HS-27A (cell line): ENCODE data around the gene PIGN.

Experiments used
- DNase-seq: peaks from one replicate; pipeline ENCODE4 v3.0.0-alpha.2; 2012; ENCODE audit warnings: low read depth, missing footprints

Gene PIGN

GRCh38 chr18:62009521-62009920 lies 177.3 kb downstream of the PIGN start:
- DNase-seq = no peak

GRCh38 chr18:62001396-62001795 lies 185.5 kb downstream of the PIGN start:
- DNase-seq = no peak

DNA sequence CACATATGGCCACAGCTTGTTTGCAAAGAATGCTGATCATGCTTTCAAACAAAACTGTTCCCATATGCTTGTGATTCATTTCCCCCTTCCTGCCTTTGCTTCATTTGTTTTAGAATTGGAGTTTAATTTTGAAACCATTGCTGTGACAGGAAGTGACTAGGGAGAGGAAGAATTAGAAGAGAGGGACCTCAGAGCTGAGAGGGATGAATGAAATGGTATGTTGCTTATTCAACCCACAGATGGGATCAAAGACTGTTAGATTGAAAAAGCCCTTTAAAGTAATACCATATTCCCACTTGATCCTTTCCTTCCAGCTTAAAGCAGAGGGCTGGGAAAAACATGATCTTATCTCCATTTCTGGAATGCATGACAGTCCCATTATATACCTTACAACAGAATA lies 187.9 kb downstream of the PIGN start:
- peak; percentile 73 for DNase-seq

DNA sequence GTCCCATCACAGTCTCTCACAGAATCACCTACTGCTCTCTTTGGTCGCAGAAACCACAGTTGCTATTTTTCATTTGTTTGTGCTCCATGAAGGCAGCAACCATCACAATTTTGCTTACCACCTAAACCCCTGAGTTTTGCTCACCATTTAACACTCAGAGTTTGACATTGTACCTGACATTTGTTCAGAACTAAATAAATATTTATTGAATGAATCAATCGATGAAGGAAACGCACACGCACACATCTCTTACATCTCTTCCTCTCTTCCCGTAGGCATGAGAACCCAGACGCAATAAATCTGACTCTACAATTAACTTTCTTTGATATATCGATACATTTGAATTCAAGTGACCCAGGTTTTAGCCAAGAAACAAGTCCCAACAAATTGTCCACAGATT lies 188.5 kb downstream of the PIGN start:
- no peak for DNase-seq

GRCh38 chr18:61995618-61996017 lies 191.2 kb downstream of the PIGN start:
- DNase-seq = no peak

- no peak for DNase-seq
Observed at GRCh38 chr18:61993831-61994230, 193.0 kb downstream of the PIGN start.

DNA sequence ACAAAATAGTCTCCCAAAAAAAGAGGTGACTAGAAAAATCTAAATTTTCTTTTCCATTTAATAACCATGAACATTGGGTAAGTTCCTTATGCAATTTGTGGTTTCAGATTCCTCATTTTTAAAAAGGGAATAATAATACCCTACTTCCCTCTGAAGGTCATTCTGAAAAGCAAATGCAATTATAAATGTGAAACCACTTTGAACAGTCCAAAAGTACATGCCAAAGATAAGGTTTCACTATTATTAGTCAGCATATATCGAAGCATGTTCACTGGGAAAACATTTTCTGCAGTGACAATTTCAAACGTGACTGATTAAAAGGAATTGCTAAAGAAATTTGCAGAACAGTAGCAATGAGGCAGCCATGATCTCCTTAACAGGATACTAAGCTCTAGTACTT lies 193.9 kb downstream of the PIGN start:
- DNase-seq = no peak

DNA sequence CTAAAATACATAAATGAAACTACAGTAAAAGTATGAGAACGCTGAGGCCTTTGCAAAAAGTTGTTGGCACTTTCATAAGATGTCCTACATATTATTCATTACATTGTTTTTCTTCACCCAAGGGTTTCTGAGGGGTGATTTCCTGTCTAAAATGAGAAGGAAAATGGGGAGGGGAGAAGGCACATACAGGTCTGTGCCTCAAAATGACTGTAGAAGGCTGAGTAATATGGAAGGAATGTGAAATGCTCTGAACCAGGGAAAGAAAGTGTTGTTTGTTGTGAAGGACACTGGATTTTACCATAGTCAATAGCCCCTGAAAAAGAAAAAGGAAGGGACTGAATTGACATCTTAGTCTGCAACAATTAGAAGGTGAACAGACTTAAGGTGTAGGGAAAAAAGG lies 194.6 kb downstream of the PIGN start:
- peak; percentile 77 for DNase-seq

DNA sequence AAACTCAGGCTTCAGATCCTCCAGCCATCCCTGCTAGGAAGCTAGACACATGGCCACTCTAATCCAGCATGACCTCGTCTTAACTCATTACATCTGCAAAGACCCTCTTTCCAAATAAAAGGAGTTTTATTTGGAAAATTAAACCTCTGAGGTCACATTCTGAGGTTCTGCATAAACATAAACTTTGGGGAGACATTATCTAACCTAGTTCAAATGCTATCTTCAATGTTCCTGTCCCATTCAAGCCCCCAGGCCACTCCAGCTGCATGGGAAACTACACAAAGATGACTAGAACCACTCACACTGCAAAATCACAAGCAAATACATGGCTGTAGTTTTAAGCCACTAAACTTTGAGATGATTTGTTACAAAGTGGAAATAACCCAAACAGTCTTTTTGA lies 195.0 kb downstream of the PIGN start:
- DNase-seq = no peak

DNA sequence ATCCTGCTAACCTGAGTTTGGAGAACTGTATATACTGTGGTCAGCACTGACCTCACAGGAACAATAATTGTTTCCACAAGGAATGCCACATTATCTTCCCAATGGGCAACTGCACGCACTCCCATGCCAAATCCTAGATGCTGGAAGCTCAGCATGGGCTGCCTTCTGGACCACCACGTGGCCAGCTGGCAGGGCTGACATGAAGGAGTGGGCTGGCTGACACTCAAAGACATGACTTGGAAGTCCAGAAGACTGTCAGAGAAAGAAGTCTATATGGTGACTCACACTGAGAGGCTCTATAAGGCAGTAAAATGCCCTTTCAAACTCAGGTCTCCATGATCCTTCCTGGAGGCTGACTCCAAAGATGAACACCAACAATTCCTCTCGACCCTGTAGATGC lies 195.7 kb downstream of the PIGN start:
- DNase-seq = no peak
